Omental fat pad (tissue), 4 donors: ENCODE measurements around the gene C11orf24. TPM values are rescaled to one million over a fixed set of nuclear protein-coding genes. Genes with fewer than 3 reads are reported as not detected.
A peak's percentile ranks its signal among the peaks of the same experiment; 100 is the strongest.

Source experiments
- ATAC-seq: fragments of 150-250 bp; one replicate; pipeline ENCODE4 v1.9.1; 2016; ENCODE audit warnings: mild to moderate bottlenecking, moderate library complexity; ENCODE audit not compliant: low FRiP score
- DNase-seq: peaks from one replicate; pipeline ENCODE4 v3.0.0-alpha.2; 2019; ENCODE audit warnings: low spot score
- CTCF ChIP-seq, 3 donors: fragments of 450-650 bp; IDR thresholded peaks; one replicate each; pipeline ENCODE4 v1.5.1; 2016 to 2017; ENCODE audit warnings: antibody characterized with exemption in 3 of 3, mild to moderate bottlenecking in 3 of 3, moderate library complexity in 2 of 3
- total RNA-seq, 4 donors: library from RNA; depleted of rRNA; stranded (reverse); fragments of >200 nt; gene quantifications; one replicate each; pipeline ENCODE4 v1.1.0, GENCODE V29; 2016

C11orf24 gene
- 10 to 100 TPM; 16.4 to 31.2 (median 23.8) TPM for total RNA-seq

DNA sequence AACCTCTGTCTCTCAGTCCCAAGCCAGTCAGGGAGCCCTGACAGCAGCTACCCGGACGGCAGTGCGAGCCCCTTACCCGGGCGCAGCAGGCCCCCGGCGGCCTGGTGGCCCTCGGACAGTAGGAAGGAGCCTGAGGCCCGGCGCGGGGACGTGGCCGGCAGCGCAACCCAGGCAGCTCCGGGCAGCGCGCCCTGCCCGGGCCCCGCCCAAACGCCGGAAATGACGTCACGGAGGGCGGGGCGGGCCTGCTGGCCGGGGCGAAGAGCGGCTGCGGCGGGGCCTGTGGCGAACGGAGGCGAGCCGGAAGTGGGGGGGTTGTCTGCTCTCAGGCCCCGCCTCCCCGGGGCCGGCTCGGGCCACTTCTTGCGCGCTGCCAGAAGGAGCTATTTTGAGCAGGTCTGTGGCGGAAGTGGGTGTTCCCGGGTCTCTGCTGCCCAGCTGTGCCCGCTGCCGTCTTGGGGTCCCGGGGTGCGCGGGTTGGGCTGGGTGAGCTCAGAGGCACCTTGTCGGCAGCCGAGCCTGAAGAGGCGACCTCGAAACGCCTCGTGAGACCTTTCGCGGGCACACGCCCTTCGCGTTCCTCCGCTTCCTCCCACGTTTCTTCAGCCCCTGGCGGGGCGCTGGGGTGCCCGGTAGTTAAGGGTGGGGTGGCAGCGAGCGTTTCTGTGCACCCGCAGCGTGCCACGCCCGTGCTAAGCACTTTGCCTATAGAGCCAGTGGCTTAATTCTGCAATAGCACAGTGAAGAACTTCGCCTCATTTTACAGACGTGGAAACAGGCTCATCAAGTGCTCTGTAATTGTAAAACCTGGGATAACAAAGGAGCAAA, at the start of gene C11orf24:
C11orf24 (minus strand) TSS at position 193 of the 828 bp plus-strand sequence. CDS start 8,206 bp downstream, outside the sequence.
- TF ChIP-seq CTCF (IDR thresholded peaks at IDR 0.05): no peak
- peak; percentile 78 for DNase-seq
- ATAC-seq: peak; percentile 97

DNA sequence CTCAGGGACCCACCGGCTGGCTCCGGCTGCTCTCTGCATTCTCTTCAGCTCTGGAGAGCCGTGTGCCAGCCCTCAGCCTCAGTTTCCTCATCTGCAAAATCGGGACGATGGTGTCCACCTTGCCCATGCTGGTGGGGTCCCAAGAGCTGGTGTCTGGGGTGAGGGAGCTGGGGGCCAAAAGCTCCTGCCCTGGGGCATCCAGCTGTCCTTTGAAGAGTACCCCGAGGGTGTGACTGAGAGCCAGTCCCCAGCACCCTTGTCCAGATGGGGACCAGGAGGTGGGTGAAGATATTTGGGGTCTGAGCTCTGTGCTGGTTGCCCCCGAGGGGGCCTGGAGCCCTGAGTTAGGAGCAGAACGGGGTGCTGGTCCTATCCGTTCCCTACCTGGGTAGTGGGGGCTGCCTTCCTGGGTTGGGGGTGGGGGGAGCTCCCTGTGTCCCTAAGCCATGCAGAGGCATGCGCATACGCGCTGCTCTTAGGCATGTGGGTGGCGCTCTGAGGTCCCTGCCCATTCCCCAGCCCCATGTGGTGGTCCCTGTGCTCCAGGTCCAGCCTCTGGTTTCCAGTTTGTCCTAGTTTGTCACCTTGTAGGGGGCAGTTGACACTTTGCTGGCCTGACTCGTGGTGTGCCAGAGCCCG, 45.5 kb upstream of the C11orf24 start:
- no peak for TF ChIP-seq CTCF (IDR thresholded peaks at IDR 0.05)
- ATAC-seq: no peak
- no peak for DNase-seq

- no peak for TF ChIP-seq CTCF (IDR thresholded peaks at IDR 0.05)
- ATAC-seq (no peak), DNase-seq (no peak)
Measured at GRCh38 chr11:68315171-68315920, 43.6 kb upstream of the C11orf24 start.

DNA sequence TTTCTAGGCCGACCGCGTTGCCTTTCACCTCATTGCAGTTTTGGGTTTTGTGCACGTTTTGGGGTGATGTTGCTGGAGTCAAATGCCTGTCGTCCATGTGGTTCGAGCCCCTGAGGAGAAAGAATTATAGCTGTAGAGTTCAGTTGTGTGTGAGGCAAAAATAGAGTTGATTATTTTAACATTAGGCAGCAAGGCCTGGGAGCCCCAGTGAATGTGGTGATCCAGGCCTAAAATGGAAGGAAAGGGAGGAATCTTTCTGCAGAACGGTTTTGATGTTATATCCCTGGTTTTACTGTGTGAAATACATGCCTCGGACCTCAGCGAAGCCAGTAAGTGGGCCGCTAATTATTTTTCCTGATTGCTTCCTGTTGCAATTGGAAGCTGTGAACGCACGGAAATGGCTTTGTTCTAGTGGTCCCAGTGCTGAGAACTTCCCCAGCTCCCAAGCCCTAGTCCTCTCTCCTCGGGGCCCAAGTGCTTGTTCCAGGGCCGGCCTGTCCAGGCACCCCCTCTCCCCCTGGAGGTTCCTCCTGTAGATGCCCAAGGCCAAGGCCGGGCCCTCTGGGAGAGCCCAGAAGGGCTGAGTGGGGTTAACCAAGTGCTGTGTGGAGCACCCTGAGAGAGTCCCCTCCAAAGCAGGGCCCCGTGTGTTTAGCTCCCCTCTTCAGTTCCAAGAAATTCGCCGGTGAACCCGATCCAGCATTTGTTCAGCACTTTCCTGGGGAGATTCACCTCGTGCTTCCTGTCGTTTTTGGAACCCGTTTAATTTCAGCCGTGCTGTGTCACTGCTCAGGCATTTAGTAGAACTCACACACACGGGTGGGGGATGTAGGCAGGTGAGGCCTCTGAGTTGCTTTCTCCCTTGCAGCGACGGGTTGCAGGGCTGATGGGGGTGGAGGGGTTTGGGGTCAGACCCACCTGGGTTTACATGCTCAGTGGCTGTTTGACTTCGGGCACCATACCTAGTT, 42.7 kb upstream of the C11orf24 start:
- ATAC-seq (no peak), DNase-seq (no peak)
- no peak for TF ChIP-seq CTCF (IDR thresholded peaks at IDR 0.05)

- DNase-seq (no peak), ATAC-seq (no peak)
- TF ChIP-seq CTCF (IDR thresholded peaks at IDR 0.05): no peak
Measured at GRCh38 chr11:68313574-68314202, 41.9 kb upstream of the C11orf24 start.
